ENCODE measurements around the gene TK2.
"Not testable (repeated sequence)": the region's sequence is repeated elsewhere in the genome, so short reads cannot be mapped to it uniquely, and the experiment has no call there.

The TK2 gene

DNA sequence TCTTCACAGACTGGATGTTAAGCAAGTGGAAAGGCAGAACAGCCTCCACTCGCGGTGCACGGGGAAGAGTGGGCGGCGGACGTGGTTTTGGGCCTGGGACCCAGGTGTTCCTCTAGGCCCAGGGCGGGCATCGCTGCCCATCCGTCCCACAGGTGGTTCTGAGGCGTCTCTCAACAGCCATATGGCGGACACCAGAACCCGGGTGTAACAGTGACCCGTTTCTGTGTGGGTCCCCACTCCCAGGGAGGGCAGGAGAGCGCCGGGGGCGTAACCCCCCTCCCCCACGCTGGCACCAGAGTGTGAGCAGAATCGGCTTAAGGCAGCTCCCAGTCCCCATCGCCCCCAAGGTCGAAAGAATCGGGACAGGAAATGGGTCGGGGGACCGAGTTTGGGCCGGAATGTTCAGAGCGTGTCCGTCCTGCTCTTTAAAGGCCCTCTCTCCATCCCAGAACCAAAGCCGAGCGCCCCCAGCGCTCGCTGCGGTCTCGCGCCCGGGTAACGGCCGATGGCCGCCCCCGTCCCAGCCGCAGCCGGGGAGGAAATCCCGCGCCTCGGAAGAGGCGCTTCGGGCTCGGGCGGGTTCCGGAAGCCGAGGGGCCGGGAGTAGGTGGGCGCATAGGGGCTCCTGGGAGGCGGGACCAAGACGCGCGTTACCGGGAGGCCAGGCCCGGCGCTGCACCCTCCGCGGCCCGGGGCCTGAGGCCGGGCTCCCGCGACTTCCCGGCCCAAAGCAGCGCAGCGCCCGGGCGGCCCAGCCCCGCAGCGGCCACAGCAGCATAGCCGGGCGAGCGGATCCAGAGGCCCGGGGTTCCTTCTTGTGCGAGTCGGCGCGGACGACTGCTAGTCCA is at the start of gene TK2:
TSS of gene TK2 (minus strand) at position 839 of the 848 bp plus-strand sequence. CDS start at position 778, 61 bp downstream.
- FAIRE-seq, result no peak

DNA sequence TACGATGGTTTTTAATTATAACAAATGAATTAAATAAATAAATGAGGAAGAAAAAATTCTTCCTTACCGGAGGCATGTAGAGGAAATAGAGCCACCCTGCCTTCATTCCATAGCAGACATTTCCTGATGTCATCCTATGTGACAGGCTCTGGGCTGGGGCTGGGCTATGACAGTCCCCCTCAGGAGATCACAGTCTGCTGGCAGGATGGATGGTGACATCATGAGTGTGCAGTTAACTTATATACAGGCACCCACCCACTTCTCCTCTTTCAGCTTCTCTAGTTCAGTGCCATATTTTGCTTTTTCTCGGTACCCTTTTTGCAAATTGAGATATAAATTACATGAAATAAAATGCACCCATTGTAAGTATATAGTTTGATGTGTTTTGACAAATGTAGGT is 48.2 kb upstream of the TK2 start:
- FAIRE-seq, result no peak

DNA sequence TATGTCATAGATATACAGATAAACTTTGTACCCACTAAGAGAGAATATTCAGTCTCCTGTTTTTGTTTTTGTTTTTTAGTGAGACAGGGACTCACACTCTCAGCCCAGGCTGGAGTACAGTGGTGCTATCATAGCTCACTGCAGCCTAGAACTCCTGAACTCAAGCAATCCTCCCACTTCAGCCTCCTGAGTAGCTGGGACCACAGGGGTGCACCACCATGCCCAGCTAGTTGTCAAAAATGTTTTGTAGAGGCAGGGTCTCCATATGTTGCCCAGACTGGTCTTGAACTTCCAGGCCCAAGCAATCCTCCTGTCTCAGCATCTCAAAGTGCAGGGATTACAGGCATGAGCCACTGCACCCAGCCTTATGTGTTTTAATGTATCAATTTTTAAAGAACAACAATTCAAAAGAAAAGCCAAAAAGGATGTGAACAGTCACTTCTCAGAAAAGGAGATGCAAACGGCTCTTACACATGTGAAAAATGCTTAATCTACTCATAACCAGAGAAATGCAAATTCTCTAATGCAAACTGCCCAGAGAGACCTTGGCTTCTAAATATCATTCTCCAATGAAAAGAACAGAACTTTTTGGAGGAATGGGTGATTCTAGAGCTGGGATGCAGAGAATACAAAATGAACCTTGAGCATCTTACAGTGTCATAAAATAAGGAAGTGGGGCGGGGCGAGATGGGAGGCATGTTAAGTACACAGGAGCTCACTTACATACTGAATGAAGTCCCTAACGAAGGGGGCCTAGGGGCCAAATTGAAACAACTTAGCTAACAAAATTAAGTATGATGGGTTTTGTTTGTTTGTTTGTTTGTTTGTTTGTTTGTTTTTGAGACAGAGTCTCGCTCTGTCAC is 47.3 kb upstream of the TK2 start:
- no peak for FAIRE-seq

DNA sequence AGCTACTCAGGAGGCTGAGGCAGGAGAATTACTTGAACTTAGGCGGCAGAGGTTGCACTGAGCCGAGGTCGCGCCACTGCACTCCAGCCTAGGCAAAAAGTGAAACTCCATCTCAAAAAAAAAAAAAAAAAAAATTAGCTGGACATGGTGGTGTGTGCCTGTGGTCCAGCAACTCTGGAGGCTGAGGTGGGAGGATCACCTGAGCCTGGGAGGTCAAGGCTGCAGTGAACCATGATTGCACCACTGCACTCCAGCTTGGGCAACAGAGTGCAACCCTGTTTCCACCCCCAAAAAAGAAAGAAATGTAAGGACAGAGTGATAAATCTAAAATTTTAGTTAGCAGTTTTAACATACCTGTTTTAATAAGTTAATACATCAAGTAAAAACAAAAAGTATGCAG is 46.6 kb upstream of the TK2 start:
- not testable (repeated sequence) for FAIRE-seq

DNA sequence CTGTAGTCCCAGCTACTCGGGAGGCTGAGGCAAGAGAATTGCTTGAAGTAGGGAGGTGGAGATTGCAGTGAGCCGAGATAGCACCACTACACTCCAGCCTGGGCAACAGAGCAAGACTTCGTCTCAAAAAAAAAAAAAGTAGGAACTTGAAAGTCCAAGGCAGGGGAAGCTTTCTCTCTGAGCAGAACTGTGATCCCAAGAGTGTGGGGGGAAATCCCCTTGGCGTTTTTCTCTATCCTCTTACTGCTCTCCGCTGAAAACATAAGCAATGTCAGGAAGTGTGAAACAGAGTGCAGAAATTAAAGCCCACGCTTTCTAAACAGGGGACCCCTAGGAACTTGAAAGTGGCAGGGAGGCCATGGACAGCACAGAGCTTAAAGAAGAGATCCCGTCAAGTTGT is 44.8 kb upstream of the TK2 start:
- no peak for FAIRE-seq

DNA sequence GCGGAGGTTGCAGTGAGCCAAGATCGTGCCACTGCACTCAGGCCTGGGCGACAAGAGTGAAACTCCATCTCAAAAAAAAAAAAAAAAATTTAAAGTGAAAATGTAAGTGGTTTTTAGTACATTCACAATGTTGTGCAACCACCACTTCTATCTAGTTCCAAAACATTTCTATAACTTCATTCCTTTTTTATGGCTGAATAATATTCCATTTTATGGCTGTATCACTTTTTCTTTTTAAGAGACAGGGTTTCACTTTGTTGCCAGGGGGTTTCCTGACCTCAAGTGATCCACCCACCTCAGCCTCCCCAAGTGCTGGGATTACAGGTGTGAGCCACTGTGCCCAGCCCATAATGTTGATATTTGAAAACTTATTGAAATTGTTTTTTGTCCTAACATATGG is 42.9 kb upstream of the TK2 start:
- no peak for FAIRE-seq

DNA sequence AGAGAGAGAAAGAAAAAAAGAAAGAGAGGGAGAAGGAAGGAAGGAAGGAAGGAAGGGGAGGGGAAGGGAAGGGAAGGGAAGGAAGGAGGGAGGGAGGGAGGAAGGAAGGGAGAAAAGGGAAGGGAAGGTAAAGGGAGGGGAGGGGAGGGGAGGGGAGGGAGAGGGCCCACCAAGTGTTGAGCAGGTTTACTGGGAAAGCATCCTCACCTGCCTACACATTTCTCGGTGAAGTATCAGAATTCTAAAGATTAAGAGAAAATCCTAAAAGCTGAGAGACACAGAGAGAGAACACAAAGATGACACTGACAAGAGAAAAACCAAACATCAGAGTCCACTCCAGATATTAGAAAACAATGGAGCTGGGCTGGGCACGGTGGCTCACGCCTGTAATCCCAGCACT is 42.3 kb upstream of the TK2 start:
- no peak for FAIRE-seq

DNA sequence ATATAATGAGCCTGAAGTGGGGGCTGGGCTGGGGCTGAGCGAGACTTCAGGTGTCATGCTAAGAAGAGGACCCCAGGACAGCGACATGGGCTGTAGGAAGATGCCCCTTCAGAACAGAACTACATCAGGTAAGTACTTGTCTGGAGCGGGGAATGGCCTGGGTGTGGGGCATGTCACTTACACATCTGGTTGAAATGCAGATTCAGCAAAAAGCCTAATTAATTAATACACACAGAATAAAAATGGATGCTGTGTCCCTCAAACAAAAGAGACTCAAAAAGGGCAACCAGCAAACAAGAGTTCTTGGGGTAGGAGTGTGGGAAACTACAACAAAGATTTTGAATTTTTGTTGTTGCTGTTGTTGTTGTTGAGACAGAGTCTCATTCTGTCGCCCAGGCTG is 41.1 kb upstream of the TK2 start:
- no peak for FAIRE-seq

DNA sequence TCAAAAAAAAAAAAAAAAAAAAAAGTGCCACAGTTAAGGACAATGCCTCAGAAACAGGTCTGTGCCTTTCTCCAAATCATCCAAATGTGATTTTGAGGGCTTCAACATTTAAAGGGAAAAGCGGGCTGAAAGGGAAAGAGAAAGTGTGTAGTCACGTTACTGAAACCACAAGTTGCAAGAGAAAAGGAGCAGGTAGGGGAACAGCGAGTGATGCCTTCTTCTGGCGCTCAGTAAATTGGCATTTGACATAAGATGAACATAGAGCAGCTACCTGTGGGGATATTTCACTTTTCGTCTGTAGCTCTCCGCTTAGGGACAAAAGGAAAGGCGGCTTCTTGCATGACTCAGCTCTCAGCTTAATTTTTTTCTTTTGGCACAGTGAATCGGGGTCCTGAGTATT is 40.4 kb upstream of the TK2 start:
- FAIRE-seq, result no peak

DNA sequence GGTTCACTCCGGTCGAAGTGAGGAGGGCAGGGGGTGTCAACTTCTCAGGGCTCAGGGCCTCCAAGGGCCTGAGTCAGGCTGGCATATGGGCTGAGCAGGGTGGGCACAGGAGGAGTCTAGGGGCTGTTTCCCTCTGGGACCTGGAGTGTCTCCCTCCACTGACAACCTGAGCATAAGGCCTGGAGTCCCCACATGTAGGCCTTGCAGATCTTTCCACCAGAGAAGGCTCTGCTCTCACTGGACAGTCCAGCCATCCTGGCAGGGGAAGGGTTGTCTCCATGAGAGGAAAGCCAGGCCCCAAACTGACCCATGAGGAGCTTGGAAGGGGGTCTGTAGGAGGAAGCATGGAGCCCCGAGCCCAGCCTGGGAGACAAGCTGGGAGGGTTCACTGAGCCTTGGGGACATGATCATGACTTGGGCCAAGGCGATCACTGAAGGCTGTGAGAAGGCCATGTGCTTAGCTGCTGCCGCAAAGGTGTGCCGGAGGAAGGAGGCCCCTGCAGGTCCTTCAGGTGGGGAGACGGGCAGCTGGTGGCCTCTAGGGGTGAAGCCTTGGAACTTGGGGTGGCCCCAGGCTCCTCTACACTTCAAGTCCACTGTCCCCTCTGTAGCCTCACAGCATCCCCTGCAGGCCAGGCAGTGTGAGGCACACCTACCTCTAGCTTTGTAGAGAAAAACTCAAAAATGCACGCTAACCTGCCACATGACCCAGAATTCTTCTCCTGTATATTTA is 39.2 kb upstream of the TK2 start:
- FAIRE-seq, result no peak

DNA sequence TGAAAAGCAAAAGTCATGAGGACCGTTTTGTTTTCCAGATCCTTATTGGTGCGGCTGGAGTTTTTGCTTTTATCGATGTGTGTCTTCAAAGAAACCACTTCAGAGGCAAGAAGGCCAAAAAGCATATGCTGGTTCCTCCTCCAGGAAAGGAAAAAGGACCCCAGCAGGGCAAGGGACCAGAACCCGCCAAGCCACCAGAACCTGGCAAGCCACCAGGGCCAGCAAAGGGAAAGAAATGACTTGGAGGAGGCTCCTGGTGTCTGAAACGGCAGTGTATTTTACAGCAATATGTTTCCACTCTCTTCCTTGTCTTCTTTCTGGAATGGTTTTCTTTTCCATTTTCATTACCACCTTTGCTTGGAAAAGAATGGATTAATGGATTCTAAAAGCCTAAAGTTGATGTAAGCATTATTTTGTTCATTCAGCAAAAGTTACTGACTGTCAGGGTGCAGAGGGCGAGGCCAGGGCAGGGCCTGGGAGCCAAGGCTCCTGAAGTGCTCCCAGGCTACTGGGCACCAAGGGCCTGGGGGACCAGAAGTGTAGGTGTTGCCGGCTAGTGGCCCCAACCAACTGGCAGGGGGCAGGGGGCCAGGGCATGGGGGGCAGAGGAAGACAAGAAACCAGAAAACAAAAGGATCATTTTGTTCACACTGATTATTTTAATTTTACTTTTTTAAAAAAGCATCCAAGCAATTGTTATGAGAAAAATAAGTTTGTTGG is 38.1 kb upstream of the TK2 start:
- FAIRE-seq, result no peak

DNA sequence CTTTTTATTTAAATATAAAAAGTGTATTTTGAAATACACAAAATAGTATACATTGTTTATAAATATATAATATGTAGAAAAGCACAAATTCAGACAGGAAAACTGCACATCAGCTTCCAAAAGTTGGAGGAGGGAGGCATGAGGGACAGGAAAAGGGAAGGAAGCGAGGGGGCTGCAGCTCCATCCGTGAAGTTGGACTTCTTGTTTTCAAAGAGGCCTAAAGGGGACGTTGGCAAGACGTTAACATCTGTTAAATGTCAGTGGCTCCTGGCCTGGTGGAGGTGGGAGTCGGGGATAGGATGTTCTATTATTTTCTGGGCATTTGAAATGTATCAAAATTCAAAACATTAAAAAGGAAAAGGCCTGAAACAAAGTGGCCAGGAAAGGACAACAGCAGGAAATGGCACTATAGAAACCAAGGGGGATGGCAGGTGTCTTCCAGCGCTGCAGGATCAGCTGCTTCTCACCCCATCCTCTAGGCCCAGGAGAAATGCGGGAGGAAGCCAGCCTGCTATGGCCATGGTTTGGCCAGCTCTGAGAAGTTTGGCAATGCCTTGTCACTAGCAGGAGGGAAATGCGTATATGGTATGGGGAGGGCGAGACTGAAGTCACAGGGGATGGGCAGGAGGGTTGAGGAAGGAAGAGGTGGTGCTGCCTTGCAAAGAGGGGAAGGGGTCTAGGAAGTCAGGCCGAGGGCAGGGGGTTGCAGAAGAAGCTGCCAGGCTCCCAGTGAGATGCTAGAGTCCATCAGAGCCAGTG is 35.7 kb upstream of the TK2 start:
- FAIRE-seq, result no peak

DNA sequence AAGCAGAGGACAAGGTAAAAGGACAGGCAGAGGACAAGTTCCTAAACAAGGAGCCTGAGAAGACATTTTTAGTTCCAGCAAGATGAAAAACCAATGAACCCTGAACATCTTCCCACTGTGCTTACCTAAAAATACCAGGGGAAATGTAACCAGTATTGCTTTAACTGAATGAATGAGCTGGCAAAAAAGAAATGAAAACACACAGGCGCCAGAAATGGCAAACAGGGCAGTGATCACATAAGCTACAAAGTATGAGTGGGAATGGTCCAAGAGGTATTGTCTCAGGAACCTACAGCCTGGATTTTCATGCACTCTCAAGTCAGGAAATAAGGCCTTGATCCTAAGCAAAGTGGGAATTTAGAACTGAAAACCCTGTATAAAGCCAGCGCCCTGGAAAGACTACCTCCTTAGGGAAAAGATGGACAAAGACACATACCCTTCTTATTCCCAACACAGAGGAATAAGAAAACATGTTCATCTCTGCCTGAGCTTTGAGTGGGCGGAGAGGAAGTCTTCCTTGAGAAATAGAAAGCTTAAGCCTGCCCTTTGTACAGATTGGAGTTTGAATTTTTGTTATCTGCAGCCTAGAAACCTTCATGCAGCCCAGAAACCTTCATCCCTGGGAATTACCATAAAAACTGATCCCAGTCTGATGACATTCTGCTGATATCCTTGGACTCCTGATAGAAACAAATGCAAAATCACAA is 31.5 kb upstream of the TK2 start:
- FAIRE-seq, result no peak

DNA sequence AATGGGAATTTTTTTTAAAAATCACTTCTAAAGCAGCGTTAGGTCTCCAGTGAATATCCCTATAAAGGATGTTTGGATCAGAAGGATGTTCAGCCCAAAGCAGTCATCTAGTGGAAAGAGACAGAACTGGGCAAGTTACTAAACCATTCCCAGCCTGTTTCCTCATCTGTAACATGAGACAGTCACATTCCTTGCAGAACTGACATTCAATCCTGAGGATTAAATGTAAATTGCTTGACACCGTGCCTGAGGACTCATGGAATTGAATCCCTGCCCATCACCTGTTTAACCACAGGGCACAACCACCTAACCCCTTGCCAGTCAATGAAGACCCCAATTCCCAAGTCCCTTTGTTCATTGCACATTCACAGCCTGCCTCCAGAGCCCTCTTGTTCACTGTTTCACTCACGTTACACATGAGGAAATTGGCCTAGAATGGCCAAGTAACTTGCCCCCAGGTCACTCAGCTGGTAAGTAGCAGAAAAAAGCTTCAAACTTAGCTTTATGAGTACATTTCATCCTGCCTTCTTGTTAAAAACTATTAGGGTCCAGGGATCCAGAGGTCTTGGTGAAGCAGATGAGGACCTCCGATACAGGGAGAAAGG is 30.8 kb upstream of the TK2 start:
- FAIRE-seq, result no peak

DNA sequence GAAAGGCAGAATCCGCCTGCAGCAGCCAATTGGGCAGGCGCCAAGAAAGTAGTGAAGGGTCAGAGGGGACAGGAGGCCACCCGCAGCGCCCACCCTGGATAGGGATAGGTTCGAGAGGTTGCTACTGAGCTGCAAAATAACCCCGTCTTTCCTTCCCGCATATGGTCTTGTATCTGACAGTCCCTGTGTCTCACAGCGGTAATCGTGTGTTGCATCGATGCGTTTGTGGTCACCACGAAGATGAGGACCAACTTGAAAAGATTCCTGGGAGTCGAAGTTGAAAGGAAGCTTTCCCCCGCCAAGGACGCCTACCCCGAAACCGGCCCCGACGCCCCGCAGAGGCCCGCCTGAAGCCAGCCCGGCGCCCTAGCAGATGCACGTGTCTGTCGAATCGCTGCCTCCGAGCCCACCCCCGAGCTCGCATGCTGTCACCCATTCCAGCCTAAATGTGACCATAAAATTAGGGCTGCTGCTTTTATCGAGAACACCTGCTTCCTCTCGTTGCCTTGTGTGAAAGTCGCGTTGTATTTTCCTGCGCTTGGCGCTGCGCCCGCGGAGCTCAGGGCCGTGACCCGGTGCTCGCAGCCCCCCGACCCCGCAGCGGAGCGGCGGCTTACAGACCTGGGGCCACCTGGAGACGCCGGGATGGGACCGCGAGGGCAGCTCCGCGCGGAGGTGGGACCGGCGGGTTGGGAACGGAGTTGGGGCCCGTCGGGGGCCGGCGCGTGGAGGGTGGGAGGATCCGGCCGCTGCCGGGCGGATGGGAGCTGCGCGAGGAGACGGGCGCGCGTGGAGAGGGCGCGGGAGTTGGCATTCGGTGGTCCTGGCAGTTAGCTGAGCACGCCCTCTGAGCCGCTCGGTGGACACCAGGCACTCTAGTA is 29.0 kb upstream of the TK2 start, which contains the start of gene CMTM2:
TSS of gene CMTM2 (plus strand) at position 813 of the 881 bp plus-strand sequence. CDS start 145 bp downstream, outside the sequence.
- no peak for FAIRE-seq

DNA sequence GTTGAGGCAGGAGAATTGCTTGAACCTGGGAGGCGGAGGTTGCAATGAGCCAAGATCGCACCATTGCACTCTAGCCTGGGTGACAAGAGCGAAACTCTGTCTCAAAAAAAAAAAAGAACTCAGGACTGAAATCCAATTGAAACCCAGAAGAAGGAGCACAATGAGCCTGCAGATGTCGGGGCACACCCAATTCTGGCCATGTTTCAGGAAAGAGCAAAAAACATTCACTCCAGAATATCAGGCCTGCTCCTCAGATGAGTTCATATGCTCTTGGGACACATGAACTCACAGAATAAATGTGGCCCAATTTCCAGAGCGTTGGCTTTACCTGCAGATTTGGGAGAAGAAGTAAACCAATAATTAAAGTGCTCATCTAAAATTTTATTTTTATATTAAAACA is 26.4 kb upstream of the TK2 start:
- FAIRE-seq, result no peak

DNA sequence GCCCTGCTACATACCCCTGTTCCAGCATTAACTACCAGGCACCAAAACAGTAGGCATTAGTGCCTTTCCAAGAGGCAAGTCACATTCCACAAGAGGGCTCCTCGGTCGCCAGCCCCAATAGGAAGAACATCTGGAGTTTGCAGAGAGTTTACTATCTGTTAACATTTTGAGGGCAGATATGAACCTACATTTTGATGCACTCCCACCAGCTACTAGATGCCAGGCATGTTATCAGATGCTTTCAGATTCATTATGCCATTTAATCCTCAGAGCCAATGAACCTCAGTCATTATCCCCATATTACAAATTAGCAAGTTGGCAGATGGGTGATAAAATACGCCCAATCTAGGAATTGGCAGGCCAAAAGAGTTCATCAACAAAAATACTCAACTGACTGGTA is 25.1 kb upstream of the TK2 start:
- FAIRE-seq, result no peak

DNA sequence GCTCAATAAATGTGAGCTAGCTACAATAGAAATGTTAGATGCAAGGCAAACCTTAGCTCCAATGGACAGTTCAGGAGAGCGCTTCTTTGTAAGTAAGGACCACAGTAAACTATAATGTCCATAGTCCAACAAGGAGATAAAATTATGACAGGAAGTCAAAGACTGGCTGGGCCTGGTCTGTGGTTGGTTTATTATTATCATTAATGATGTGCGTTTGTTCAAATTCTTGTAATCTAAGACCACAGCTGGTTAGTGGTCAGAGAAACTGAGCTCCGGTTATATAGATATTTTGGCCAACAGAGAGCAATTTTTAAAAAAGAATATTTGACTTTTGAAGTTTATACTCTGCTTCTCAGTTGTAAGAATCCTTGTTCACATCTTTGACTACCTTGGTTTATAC is 24.6 kb upstream of the TK2 start:
- no peak for FAIRE-seq

DNA sequence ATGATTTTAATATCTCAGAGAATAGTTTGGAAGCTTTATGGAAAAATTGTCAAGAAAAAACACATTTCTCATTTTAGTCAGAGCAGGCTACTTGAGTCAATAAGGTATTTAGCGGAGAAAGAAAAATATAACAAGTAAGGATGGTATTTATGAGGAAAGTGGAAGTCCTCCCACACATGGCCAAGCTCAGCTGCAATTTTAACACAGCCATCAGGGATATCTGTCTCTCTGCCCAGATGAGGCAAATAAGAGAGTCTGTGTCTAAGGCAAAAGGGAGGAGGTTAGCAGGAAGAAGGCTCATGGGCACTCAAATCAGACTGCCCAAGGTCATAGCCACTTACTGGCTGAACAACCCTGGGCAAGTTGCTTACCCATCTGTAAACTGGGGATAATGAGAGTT is 24.2 kb upstream of the TK2 start:
- no peak for FAIRE-seq

DNA sequence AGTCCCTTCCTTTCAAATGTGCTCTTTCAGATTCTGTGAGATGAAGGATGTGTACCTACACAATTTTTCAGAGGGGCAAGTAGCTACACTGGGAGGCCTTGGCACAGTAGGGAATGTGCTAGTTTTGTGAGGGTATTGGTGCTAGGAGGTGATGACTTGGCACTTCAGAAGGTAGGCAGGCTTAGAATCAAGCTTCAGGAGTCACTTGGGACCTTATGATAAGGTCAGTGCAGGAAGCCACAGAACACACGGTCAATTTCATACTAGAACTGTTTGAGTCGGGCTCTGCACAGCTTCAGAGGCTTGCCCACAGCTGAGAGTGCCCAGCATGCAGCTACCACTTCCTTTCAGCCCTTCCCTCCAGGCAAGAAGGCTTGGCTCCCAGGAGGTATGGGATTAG is 22.4 kb upstream of the TK2 start:
- FAIRE-seq, result no peak

Measured in colon (tissue), 2 donors.